SK-N-SH treated with all-trans-retinoic acid at 6 μM for 48 hours (cell line): ENCODE results near the gene TNIP1.

Experiments
- ATAC-seq: fragments of 200-7000 bp; cut with Tn5 transposase; 3 replicates; pipeline ENCODE4 v1.9.1; 2020; ENCODE audit warnings: mild to moderate bottlenecking, moderate library complexity
- ARNTL ChIP-seq: fragments of 450-650 bp; formaldehyde crosslinking; IDR thresholded peaks from 2 replicates; pipeline ENCODE4 v1.5.0; 2020; ENCODE audit warnings: low read depth, mild to moderate bottlenecking, moderate library complexity, borderline replicate concordance
- CSDC2 ChIP-seq: fragments of 250-450 bp; sonication (Bioruptor Pico); IDR thresholded peaks from 2 replicates; pipeline ENCODE4 v1.5.0; 2020; ENCODE audit warnings: mild to moderate bottlenecking, moderate library complexity
- CSRNP3 ChIP-seq: fragments of 250-450 bp; sonication (Bioruptor Pico); IDR thresholded peaks from 2 replicates; pipeline ENCODE4 v1.5.1; 2021; ENCODE audit warnings: mild to moderate bottlenecking, moderate library complexity
- GLIS3 ChIP-seq: fragments of 250-450 bp; sonication (Bioruptor Pico); IDR thresholded peaks from 2 replicates; pipeline ENCODE4 v1.5.0; 2020; ENCODE audit warnings: mild to moderate bottlenecking, moderate library complexity
- OSR1 ChIP-seq: fragments of 250-450 bp; sonication (Bioruptor Pico); IDR thresholded peaks from 2 replicates; pipeline ENCODE4 v1.8.0; 2022; ENCODE audit warnings: moderate library complexity, mild to moderate bottlenecking, inconsistent platforms
- PATZ1 ChIP-seq: fragments of 250-450 bp; sonication (Bioruptor Pico); IDR thresholded peaks from 2 replicates; pipeline ENCODE4 v1.8.0; 2020; ENCODE audit warnings: mild to moderate bottlenecking, moderate library complexity, borderline replicate concordance
- POU6F1 ChIP-seq: fragments of 250-450 bp; sonication (Bioruptor Pico); IDR thresholded peaks from 2 replicates; pipeline ENCODE4 v1.8.0; 2021; ENCODE audit warnings: low read depth, mild to moderate bottlenecking, moderate library complexity, borderline replicate concordance
- PPARA ChIP-seq: fragments of 250-450 bp; sonication (Bioruptor Pico); IDR thresholded peaks from 2 replicates; pipeline ENCODE4 v1.5.0; 2020; ENCODE audit warnings: mild to moderate bottlenecking, borderline replicate concordance
- RARB ChIP-seq: fragments of 250-450 bp; sonication (Bioruptor Pico); IDR thresholded peaks from 2 replicates; pipeline ENCODE4 v1.8.0; 2021; ENCODE audit warnings: mild to moderate bottlenecking, moderate library complexity
- SNAI2 ChIP-seq: fragments of 250-450 bp; sonication (Bioruptor Pico); IDR thresholded peaks from 2 replicates; pipeline ENCODE4 v1.5.0; 2020; ENCODE audit warnings: mild to moderate bottlenecking, moderate library complexity
- TCF4 ChIP-seq: fragments of 250-450 bp; sonication (Bioruptor Pico); IDR thresholded peaks from 2 replicates; pipeline ENCODE4 v1.8.0; 2021; ENCODE audit warnings: mild to moderate bottlenecking, moderate library complexity, borderline replicate concordance
- TOX ChIP-seq: fragments of 250-450 bp; sonication (Bioruptor Pico); IDR thresholded peaks from 2 replicates; pipeline ENCODE4 v1.8.0; 2021; ENCODE audit warnings: mild to moderate bottlenecking, moderate library complexity, borderline replicate concordance
- TSHZ2 ChIP-seq: fragments of 250-450 bp; sonication (Bioruptor Pico); IDR thresholded peaks from 2 replicates; pipeline ENCODE4 v1.5.0; 2020; ENCODE audit warnings: mild to moderate bottlenecking, moderate library complexity
- ZC3H10 ChIP-seq: fragments of 250-450 bp; sonication (Bioruptor Pico); IDR thresholded peaks from 2 replicates; pipeline ENCODE4 v1.5.1; 2021; ENCODE audit warnings: mild to moderate bottlenecking, moderate library complexity
- ZFP3 ChIP-seq: fragments of 250-450 bp; sonication (Bioruptor Pico); IDR thresholded peaks from 2 replicates; pipeline ENCODE4 v1.5.0; 2020; ENCODE audit warnings: mild to moderate bottlenecking, moderate library complexity
- ZNF565 ChIP-seq: fragments of 450-650 bp; formaldehyde crosslinking; conservative IDR thresholded peaks from 2 replicates; pipeline ENCODE4 v1.5.0; 2020; ENCODE audit warnings: low read depth, mild to moderate bottlenecking, moderate library complexity
- ZNF70 ChIP-seq: fragments of 450-650 bp; formaldehyde crosslinking; IDR thresholded peaks from 2 replicates; pipeline ENCODE4 v1.5.0; 2020; ENCODE audit warnings: mild to moderate bottlenecking, moderate library complexity
- ZNF8 ChIP-seq: fragments of 450-650 bp; formaldehyde crosslinking; IDR thresholded peaks from 2 replicates; pipeline ENCODE4 v1.5.0; 2020; ENCODE audit warnings: mild to moderate bottlenecking, moderate library complexity

Gene TNIP1

GRCh38 chr5:151073280-151073679 lies 7.6 kb downstream of the TNIP1 start:
- ATAC-seq, result no peak
- no peak for TF ChIP-seq SNAI2 (CRISPR knock-in tag)
- TF ChIP-seq ARNTL (CRISPR knock-in tag), result no peak
- TF ChIP-seq OSR1 (CRISPR knock-in tag), result no peak
- TF ChIP-seq TCF4 (CRISPR knock-in tag), result no peak
- TF ChIP-seq ZNF8, result no peak

GRCh38 chr5:151072630-151073025 lies 8.2 kb downstream of the TNIP1 start:
- no peak for TF ChIP-seq GLIS3 (CRISPR knock-in tag)
- no peak for TF ChIP-seq RARB (CRISPR knock-in tag)
- TF ChIP-seq ZNF70 (CRISPR knock-in tag), result peak; percentile 76
- ATAC-seq, result peak; percentile 58

GRCh38 chr5:151071848-151072629 lies 8.8 kb downstream of the TNIP1 start:
- TF ChIP-seq OSR1 (CRISPR knock-in tag), result no peak
- no peak for TF ChIP-seq SNAI2 (CRISPR knock-in tag)
- no peak; the same call in 2 of the 3 replicates for ATAC-seq

GRCh38 chr5:151071021-151071420 lies 9.8 kb downstream of the TNIP1 start:
- TF ChIP-seq PATZ1 (CRISPR knock-in tag), result no peak
- TF ChIP-seq ZC3H10, result no peak
- no peak for TF ChIP-seq ZNF8
- TF ChIP-seq ZFP3, result no peak
- no peak for TF ChIP-seq CSRNP3 (CRISPR knock-in tag)
- TF ChIP-seq TSHZ2 (CRISPR knock-in tag), result no peak
- no peak for TF ChIP-seq CSDC2 (CRISPR knock-in tag)
- no peak for TF ChIP-seq ZNF565 (CRISPR knock-in tag)
- no peak for TF ChIP-seq GLIS3 (CRISPR knock-in tag)
- TF ChIP-seq PPARA (CRISPR knock-in tag), result no peak
- TF ChIP-seq TOX, result no peak
- no peak for TF ChIP-seq TCF4 (CRISPR knock-in tag)
- no peak for ATAC-seq

- TF ChIP-seq POU6F1 (CRISPR knock-in tag), result no peak
- no peak for TF ChIP-seq PPARA (CRISPR knock-in tag)
- no peak for TF ChIP-seq TSHZ2 (CRISPR knock-in tag)
- TF ChIP-seq ZC3H10, result no peak
- no peak for TF ChIP-seq ZNF565 (CRISPR knock-in tag)
- TF ChIP-seq CSDC2 (CRISPR knock-in tag), result no peak
- TF ChIP-seq SNAI2 (CRISPR knock-in tag), result no peak
- ATAC-seq, result peak; percentile 76
Measured at GRCh38 chr5:151070449-151070848, 10.4 kb downstream of the TNIP1 start.
